Hepatocyte (in vitro differentiated cells): ENCODE measurements around the gene ADIPOR2. TPM values are rescaled to one million over a fixed set of nuclear protein-coding genes. Genes with fewer than 3 reads are reported as not detected.

Experiments
- DNase-seq: peaks from one replicate; pipeline ENCODE4 v3.0.0-alpha.2; 2016; ENCODE audit warnings: low spot score
- H2AFZ ChIP-seq: fragments of 200-600 bp; sonication (generic); 2 replicates; pipeline ENCODE4 v1.6.0; 2016; ENCODE audit warnings: antibody characterized with exemption, mild to moderate bottlenecking
- H3K27ac ChIP-seq: fragments of 200-600 bp; sonication (generic); 2 replicates; pipeline ENCODE4 v1.5.1; 2016; ENCODE audit warnings: mild to moderate bottlenecking
- H3K27me3 ChIP-seq: fragments of 200-600 bp; sonication (generic); 2 replicates; pipeline ENCODE4 v1.6.1; 2016
- H3K36me3 ChIP-seq: fragments of 200-600 bp; sonication (generic); replicated peaks from 2 replicates; pipeline ENCODE4 v1.5.1; 2016; ENCODE audit warnings: low read depth; ENCODE audit not compliant: insufficient read depth
- H3K4me1 ChIP-seq: fragments of 200-600 bp; sonication (generic); 2 replicates; pipeline ENCODE4 v1.5.1; 2016; ENCODE audit warnings: mild to moderate bottlenecking, moderate library complexity; ENCODE audit not compliant: insufficient read depth
- H3K4me2 ChIP-seq: fragments of 200-600 bp; sonication (generic); 2 replicates; pipeline ENCODE4 v1.6.0; 2016
- H3K4me3 ChIP-seq: fragments of 200-600 bp; sonication (generic); 2 replicates; pipeline ENCODE4 v1.5.1; 2016; ENCODE audit warnings: mild to moderate bottlenecking
- H3K79me2 ChIP-seq: fragments of 200-600 bp; sonication (generic); 2 replicates; pipeline ENCODE4 v1.6.0; 2017; ENCODE audit warnings: mild to moderate bottlenecking
- H3K9me2 ChIP-seq: fragments of 200-600 bp; sonication (generic); replicated peaks from 2 replicates; pipeline ENCODE4 v1.6.0; 2017; ENCODE audit warnings: mild to moderate bottlenecking; ENCODE audit not compliant: insufficient read depth
- H3K9me3 ChIP-seq: fragments of 200-600 bp; sonication (generic); 2 replicates; pipeline ENCODE4 v1.5.1; 2016; ENCODE audit warnings: low read depth, mild to moderate bottlenecking
- H4K20me1 ChIP-seq: fragments of 200-600 bp; sonication (generic); 2 replicates; pipeline ENCODE4 v1.6.0; 2016; ENCODE audit warnings: mild to moderate bottlenecking; ENCODE audit not compliant: insufficient read depth, poor library complexity, severe bottlenecking
- CTCF ChIP-seq: fragments of 200-600 bp; sonication (generic); IDR thresholded peaks from 2 replicates; pipeline ENCODE4 v1.5.1; 2016; ENCODE audit warnings: antibody characterized with exemption, mild to moderate bottlenecking; ENCODE audit not compliant: poor library complexity
- EZH2 ChIP-seq: fragments of 200-600 bp; sonication (generic); IDR thresholded peaks from 2 replicates; pipeline ENCODE4 v1.6.1; 2016; ENCODE audit warnings: antibody characterized with exemption, mild to moderate bottlenecking, borderline replicate concordance
- EZH2phosphoT487 ChIP-seq: fragments of 200-600 bp; sonication (generic); IDR thresholded peaks from one replicate; pipeline ENCODE4 v1.6.1; 2018; ENCODE audit warnings: antibody characterized with exemption, mild to moderate bottlenecking, low read depth, moderate library complexity; ENCODE audit not compliant: unreplicated experiment, severe bottlenecking
- WGBS: methylation state at CpG from one replicate; pipeline ENCODE4 v1.1.6; 2016; ENCODE audit warnings: low lambda C conversion rate; ENCODE audit errors: missing lambda C conversion rate; 5-methylcytosine and 5-hydroxymethylcytosine counted together
- polyA plus RNA-seq: library from polyadenylated mRNA; unstranded; fragments of >200 nt; fragmentation: Nextera tagmentation; extraction: Ambion mirVana; gene quantifications from 2 replicates; pipeline ENCODE4 v1.2.1, GENCODE V29; 2016
- total RNA-seq: library from RNA; depleted of rRNA; stranded (reverse); fragments of >200 nt; gene quantifications from 2 replicates; pipeline ENCODE4 v1.2.3, GENCODE V29; 2014

ADIPOR2 gene
- total and polyA plus RNA-seq, 2 experiments from 2014 or later, result 10.4 to 47.3 TPM

GRCh38 chr12:1830401-1830845 is 139.6 kb downstream of the ADIPOR2 start:
- no peaks in the 10 kb centered on the region for H4K20me1 ChIP-seq
- no peaks in the 10 kb centered on the region for H3K36me3 ChIP-seq
- TF ChIP-seq EZH2 (no peak), CTCF (no peak), EZH2phosphoT487 (no peak)
- H3K4me2 ChIP-seq, result no peak overlapping the region
- H3K4me3 ChIP-seq, result no peak overlapping the region
- no peaks in the 10 kb centered on the region for H3K27me3 ChIP-seq
- H3K4me1 ChIP-seq, result no peaks in the 10 kb centered on the region
- H3K9me2 ChIP-seq, result no peaks in the 10 kb centered on the region
- H2AFZ ChIP-seq, result no peak overlapping the region
- no peak for DNase-seq
- no peaks in the 10 kb centered on the region for H3K9me3 ChIP-seq
- no peak overlapping the region for H3K27ac ChIP-seq
- 37% methylated on average over 3 of the region's 3 CpGs for WGBS
- H3K79me2 ChIP-seq, result no peaks in the 10 kb centered on the region

GRCh38 chr12:1830981-1831963 is 140.4 kb downstream of the ADIPOR2 start:
- Histone ChIP-seq H3K4me2 (no peak overlapping the region), H3K27me3 (no peaks in the 10 kb centered on the region)

GRCh38 chr12:1832801-1833595 is 142.1 kb downstream of the ADIPOR2 start:
- TF ChIP-seq CTCF, result no peak
- no peak for TF ChIP-seq EZH2phosphoT487
- no peak for TF ChIP-seq EZH2
- Histone ChIP-seq H3K79me2 (no peaks in the 10 kb centered on the region), H2AFZ (no peak overlapping the region), H3K27ac (no peak overlapping the region), H3K36me3 (no peaks in the 10 kb centered on the region), H3K4me2 (no peak overlapping the region), H3K4me1 (no peaks in the 10 kb centered on the region), H4K20me1 (no peaks in the 10 kb centered on the region), H3K4me3 (no peak overlapping the region), H3K9me3 (no peaks in the 10 kb centered on the region), H3K27me3 (no peaks in the 10 kb centered on the region), H3K9me2 (no peaks in the 10 kb centered on the region)
- no peak for DNase-seq
- 89% methylated on average over 17 of the region's 17 CpGs for WGBS

More at GRCh38 chr12:1830981-1831963, 140.4 kb downstream of the ADIPOR2 start:
- Histone ChIP-seq H3K4me1 (no peaks in the 10 kb centered on the region), H3K79me2 (no peaks in the 10 kb centered on the region), H4K20me1 (no peaks in the 10 kb centered on the region), H3K9me2 (no peaks in the 10 kb centered on the region), H3K27ac (no peak overlapping the region), H3K36me3 (no peaks in the 10 kb centered on the region), H2AFZ (no peak overlapping the region), H3K9me3 (no peaks in the 10 kb centered on the region), H3K4me3 (no peak overlapping the region)
- 22% methylated on average over 33 of the region's 34 CpGs for WGBS
- peak; percentile 93 for DNase-seq
- no peak for TF ChIP-seq CTCF
- no peak for TF ChIP-seq EZH2
- no peak for TF ChIP-seq EZH2phosphoT487
